IPS-NIHi11 (cell line): ENCODE results near the gene ENC1.
A peak's percentile ranks its signal among the peaks of the same experiment; 100 is the strongest.
"Not testable (repeated sequence)": the region's sequence is repeated elsewhere in the genome, so short reads cannot be mapped to it uniquely, and the experiment has no call there.

ENCODE experiments used
- DNase-seq: peaks from one replicate; pipeline ENCODE4 v3.0.0; 2012; ENCODE audit warnings: mixed read lengths, low spot score

Gene ENC1

GRCh38 chr5:74640450-74640953 is at the start of gene ENC1:
Gene ENC1, minus strand, starts transcription at chr5:74640728. Its CDS starts 4,243 bp downstream, at chr5:74636485.
- peak; percentile 85 for DNase-seq

DNA sequence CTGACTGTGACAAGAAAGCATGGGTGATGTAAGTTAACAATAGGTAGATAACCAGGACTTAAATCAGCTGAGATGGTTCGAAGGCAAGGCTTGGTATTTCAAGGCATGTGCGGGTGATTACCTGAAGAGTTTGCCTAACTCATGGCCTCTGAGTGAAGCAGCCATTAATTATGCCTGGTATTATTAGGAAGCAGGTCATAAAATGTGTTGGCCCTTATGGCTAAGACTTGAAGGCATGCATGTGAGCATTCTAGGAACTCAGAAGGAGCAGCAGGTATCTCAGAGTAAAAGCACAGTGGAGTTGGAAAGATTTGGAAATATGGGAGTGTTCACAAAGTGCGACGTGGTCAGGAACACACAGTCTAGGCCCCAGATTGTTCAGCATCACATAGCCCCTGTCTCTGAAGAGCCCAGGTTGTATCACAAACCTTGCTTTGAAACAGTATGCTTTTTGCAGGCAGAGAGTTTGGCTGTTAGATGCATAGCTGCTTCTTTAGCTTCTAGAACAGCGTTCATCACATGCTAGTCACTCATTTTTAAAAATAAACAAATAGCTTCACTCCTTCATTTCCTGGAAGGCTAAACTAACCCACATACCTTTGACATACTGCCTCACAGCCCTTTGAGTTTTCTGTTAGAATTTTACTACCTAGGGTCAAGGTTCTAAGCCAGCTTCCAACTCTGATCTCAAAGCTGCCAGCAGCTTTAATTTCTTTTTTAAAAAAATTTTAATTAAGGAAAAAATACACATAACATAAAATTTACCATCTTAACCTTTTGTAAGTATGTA is 46.6 kb upstream of the ENC1 start:
- DNase-seq: no peak

DNA sequence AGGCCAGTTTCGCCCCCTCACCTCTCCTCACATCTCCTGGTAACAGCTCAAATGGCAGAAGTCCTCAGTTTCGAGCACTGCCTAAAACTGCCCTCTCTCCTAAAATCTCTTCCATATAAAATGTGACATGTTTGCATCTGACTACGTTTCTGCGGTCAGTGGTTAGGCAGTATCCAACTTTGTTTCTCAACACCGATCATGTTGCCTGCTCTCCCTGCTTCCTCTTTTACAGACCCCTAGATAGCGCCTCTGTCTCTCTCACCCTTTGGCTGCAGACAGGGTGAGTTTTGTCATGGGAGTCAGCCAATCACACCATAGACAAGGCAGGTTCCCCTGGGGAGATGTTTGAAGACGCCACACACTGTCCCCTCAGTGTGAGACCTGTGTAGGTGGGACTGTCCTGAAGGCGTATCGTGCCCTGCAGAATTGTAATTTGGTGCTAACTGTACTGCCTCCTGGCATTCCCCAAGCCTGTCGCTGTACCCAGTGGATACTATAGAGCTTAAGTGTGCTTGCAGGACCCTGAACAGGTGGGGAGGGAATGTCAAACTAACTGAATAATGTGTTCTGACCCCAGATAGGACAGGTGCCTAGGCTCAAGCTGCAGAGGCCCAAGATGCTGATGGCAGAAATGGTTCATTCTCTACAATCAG is 45.6 kb upstream of the ENC1 start:
- DNase-seq: peak; percentile 19

DNA sequence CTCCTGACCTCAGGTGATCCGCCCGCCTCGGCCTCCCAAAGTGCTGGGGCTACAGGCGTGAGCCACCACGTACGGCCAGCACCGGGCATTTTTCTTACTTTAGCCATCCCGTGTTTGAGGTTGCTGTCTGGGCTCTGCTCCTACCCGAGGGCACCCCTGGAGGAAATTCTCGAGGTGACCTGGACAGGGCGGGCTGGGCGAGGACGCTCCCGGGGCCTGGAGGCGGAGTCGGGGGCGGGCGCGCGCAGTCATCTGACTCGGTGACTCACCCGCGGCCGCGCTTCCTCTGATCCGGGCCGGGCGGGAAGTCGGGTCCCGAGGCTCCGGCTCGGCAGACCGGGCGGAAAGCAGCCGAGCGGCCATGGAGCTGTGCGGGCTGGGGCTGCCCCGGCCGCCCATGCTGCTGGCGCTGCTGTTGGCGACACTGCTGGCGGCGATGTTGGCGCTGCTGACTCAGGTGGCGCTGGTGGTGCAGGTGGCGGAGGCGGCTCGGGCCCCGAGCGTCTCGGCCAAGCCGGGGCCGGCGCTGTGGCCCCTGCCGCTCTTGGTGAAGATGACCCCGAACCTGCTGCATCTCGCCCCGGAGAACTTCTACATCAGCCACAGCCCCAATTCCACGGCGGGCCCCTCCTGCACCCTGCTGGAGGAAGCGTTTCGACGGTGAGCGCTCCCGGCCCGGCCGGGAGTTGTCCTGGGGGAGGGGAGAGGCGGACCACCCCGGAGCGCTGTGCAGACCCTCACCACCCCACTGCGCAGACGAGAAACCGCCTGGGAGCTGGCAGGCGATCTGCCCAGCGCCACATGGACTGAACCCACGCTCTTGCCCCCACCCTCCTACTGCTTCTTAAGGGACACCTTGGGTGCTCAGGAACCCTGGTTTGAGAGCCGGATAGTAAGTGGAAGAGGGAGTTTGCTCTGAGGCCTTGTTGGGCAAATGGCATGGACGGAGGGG is 44.6 kb upstream of the ENC1 start, which contains the start of gene HEXB:
TSS of gene HEXB (plus strand) at position 334 of the 952 bp plus-strand sequence. CDS start at position 362, 28 bp downstream.
- peak; percentile 97 for DNase-seq

GRCh38 chr5:74679966-74680365 is 39.4 kb upstream of the ENC1 start:
- DNase-seq: no peak

DNA sequence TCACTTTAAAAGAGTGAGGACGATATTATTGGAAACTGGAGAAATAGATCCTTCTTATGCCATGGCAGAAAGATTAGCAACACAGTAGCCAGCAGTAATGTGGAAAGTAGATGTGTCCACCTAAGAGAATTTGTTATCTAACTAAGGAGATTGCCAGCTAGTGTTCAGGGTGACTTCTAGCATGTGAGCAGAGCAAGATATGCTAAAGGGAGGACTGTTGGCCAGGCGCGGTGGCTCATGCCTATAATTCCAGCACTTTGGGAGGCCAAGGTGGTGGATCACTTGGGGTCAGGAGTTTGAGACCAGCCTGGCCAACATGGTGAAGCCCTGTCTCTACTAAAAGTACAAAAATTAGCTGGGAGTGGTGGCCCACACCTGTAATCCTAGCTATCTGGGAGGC is 38.8 kb upstream of the ENC1 start:
- DNase-seq: not testable (repeated sequence)

- not testable (repeated sequence) for DNase-seq
These were observed 37.6 kb upstream of the ENC1 start for GRCh38 chr5:74678123-74678522.

DNA sequence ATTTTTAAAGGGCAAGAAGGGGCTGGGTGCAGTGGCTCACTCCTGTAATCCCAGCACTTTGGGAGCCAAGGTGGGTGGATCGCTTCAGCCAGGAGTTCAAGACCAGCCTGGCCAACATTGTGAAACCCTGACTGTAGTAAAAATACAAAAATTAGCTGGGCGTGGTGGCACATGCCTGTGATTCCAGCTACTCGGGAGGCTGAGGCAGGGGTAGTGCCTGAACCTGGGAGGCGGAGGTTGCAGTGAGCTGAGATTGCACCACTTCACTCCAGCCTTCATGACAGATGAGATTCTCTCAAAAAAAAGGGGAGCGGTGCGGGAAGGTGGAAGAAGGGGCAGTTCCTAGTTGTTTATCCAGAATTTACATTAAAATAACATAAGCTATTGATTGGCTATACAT is 35.9 kb upstream of the ENC1 start:
- not testable (repeated sequence) for DNase-seq

DNA sequence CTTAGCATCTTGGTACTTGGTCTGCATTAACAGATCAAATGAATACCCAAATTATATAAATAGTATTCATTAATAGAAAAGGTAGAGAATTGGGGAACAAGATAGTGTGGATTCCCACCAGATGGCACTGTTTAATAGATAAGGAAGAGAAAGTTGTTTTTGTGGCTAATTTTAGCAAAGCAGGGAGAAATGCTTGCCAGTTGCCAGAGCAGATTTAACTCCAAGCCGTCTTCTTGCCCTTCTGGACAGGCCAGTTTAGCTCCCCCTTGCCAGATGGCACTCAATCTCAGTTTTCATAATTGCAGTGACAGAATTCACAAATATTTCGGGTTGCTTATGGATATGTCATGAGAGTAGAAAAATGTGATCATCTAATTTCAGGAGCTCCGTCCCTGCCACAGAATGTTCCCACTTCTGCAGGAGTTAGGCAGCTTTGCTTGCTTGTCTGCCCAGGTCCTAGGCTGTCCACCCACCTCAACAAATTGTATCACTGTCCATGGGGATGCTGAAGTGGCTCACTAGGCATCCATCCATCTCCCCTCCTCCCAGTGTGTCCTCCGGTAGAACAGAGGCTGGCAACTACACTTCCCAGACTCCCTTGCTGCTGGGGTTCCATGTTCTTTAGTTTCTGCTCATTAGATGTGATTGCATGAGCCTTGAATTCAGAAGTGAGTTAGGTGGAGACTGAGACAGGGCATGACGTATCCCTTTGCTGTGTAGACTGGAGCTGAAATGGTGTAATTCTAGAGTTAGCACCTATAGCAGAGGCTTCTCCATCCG is 32.7 kb upstream of the ENC1 start:
- DNase-seq: no peak

GRCh38 chr5:74672215-74672877 is 31.8 kb upstream of the ENC1 start:
- DNase-seq: no peak

DNA sequence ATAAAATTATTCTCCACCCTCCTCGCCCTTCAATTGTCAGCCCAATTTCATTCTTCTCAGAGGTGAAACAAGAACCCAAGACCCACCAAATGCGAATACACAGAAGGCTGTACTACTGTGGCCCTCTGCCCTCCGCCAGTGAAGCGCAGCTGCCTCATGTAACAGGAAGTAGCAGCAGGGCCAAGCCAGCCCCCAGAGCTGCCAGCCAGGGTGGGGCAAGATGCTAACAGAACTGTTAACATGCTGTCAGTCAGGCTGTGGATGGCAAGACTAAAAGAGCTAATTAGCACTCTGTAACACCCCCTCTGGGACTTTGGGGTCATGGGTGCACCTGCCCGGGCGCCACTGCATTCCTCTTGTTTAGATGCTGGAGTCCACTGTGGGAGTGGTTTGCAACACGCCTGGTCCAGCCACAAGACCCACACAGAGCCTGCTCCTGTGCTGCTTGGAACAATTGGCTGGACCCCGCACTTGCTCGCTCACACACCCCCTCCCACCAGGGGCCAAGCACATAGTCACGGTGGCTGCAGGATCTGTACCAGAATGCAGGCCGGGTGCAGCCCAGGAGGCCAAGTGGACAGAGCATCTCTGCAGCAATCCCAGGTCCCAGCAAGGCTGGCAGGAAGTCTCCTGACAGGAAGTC is 30.0 kb upstream of the ENC1 start:
- no peak for DNase-seq

- no peak for DNase-seq
These were observed 29.3 kb upstream of the ENC1 start for GRCh38 chr5:74669821-74670220.

DNA sequence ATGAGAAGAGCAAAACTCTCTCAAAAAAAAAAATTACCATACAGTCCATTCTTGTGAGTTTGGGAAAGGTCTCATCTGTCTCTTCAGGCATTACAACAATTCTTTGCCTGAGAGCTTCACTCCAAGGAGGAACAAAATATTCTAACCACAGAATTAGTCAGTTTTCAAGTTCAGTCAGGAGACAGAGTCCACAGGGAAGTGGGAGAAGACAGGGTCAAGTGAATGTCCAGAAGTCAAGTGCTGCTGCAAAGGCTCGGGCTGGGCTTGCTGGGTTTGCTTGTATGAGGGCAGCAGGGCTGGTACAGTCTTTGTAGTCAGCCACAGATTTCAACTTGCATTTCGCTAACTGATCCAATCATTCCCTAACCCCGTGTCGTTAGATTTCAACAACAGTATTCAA is 26.9 kb upstream of the ENC1 start:
- no peak for DNase-seq

DNA sequence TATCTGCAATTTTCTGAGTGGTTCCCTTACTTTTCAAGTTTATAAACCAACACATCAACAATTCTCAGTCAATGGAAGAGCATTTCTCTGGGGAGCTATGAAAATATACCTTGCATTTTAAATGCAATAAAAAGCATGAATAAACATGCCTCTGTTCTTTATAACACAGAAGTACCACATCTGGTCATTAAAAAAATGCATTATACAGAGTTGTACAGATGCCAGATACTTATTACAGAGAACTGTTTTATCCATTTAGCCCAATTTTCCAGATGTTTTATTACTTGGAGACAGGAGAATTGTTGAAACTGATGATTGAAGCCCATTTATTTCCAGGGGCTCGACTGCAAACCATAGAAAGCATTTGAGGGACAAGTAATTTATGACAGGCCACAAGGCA is 25.3 kb upstream of the ENC1 start:
- no peak for DNase-seq

- DNase-seq: no peak
These were observed 24.7 kb upstream of the ENC1 start for GRCh38 chr5:74665273-74665672.

DNA sequence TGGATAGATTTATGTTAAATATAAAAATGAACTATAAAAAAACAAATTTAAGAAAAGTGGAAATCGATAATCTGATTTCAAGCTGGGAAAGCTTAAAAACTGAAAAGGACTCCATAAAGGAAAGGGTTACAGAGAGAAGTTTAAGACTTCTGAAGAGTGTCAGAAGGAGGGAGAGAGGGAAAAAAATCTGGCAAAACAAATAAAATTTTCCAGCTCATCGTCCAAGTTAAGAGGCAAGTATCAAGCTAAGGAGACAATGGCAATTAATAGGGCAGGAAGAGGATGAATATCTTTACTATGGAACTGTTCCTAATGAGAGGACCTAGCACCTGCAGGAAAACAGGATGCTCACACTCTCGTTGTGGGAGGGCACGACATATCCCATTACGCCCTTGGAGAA is 24.0 kb upstream of the ENC1 start:
- no peak for DNase-seq

GRCh38 chr5:74660873-74661272 is 20.3 kb upstream of the ENC1 start:
- DNase-seq: no peak

GRCh38 chr5:74660140-74660539 is 19.6 kb upstream of the ENC1 start:
- no peak for DNase-seq

- no peak for DNase-seq
These were observed 18.6 kb upstream of the ENC1 start for GRCh38 chr5:74659172-74659571.

- no peak for DNase-seq
These were observed 16.6 kb upstream of the ENC1 start for GRCh38 chr5:74657165-74657564.
